K562 (cell line): ENCODE data around the gene SIMC1. TPM values are rescaled to one million over a fixed set of nuclear protein-coding genes. Genes with fewer than 3 reads are reported as not detected.
"Not testable (repeated sequence)": the region's sequence is repeated elsewhere in the genome, so short reads cannot be mapped to it uniquely, and the experiment has no call there.

ENCODE experiments used
- ATAC-seq: fragments of 200-7000 bp; cut with Tn5 transposase; 3 replicates; pipeline ENCODE4 v1.9.1; 2020; ENCODE audit warnings: moderate library complexity
- BruUV-seq: library from RNA; stranded (reverse); fragments of 400-500 nt; replicated peaks from 2 replicates; lab custom pipeline; 2021; lab: Mats Ljungman, UMichigan
- CTCF ChIA-PET: fragments of 300-600 bp; formaldehyde crosslinking; extraction: SDS; loops from one replicate; lab custom pipeline; 2021; ENCODE audit warnings: low intra/inter-chr PET ratio; lab: Yijun Ruan, JAX
- POLR2A ChIA-PET: fragments of 300-600, 350-650 bp; sonication (Branson Sonifier 250); formaldehyde crosslinking; extraction: SDS; loops from one replicate; lab custom pipeline; 2021; ENCODE audit warnings: antibody characterized with exemption, inconsistent platforms; lab: Yijun Ruan, JAX
- DNase-seq, 4 experiments: peaks; one replicate each; pipeline versions ENCODE4 v3.0.0 to v3.0.0-alpha.2; 2011 to 2018; ENCODE audit warnings: low spot score in 3 of 4, mixed read lengths in 3 of 4; ENCODE audit errors: extremely low read depth in 1 of 4
- FAIRE-seq: peaks from 2 replicates; lab custom pipeline; 2011; peaks lifted over from hg19 to GRCh38; lab: Jason Lieb, UNC
- H2AFZ ChIP-seq: 2 replicates; pipeline ENCODE4 v1.6.0; 2011; ENCODE audit warnings: low read depth, low read length, control low read depth, inconsistent platforms
- H3K27ac ChIP-seq: fragments of 200-600 bp; 3 replicates; pipeline ENCODE4 v1.8.0; 2011; ENCODE audit warnings: low read depth, mild to moderate bottlenecking, control low read depth, inconsistent platforms, low read length, moderate library complexity, mixed read lengths; ENCODE audit errors: extremely low read depth
- H3K27me3 ChIP-seq, 2 experiments: fragments of 300-600 bp in 1 of 2; 2 replicates in 1 of 2; 3 replicates in 1 of 2; pipeline versions ENCODE4 v1.6.0 to v1.8.0; 2011; ENCODE audit warnings: inconsistent platforms in 2 of 2, low read length in 2 of 2, mild to moderate bottlenecking in 1 of 2, mixed read lengths in 1 of 2, moderate library complexity in 1 of 2; ENCODE audit not compliant: control insufficient read depth in 2 of 2, insufficient read depth in 2 of 2
- H3K36me3 ChIP-seq: fragments of 300-600 bp; 3 replicates; pipeline ENCODE4 v1.8.0; 2011; ENCODE audit warnings: mild to moderate bottlenecking, low read length, inconsistent platforms; ENCODE audit not compliant: control insufficient read depth, insufficient read depth
- H3K4me1 ChIP-seq, 2 experiments: fragments of 200-600 bp in 1 of 2; replicated peaks in 1 of 2; 2 replicates in 1 of 2; 3 replicates in 1 of 2; pipeline versions ENCODE4 v1.5.1 to v1.8.0; 2011; ENCODE audit warnings: inconsistent platforms in 2 of 2, low read length in 2 of 2, mild to moderate bottlenecking in 1 of 2, mixed read lengths in 1 of 2, moderate library complexity in 1 of 2; ENCODE audit not compliant: control insufficient read depth in 2 of 2, insufficient read depth in 2 of 2
- H3K4me2 ChIP-seq: 2 replicates; pipeline ENCODE4 v1.6.1; 2011; ENCODE audit warnings: low read length, control low read depth, inconsistent platforms, mixed read lengths; ENCODE audit not compliant: insufficient read depth
- H3K4me3 ChIP-seq: fragments of 200-600 bp; sonication (generic), shearing (Covaris generic); 2 replicates; pipeline ENCODE4 v1.5.1; 2016; ENCODE audit warnings: control low read depth, inconsistent platforms
- H3K79me2 ChIP-seq: fragments of 200-600 bp; 3 replicates; pipeline ENCODE4 v1.8.0; 2011; ENCODE audit warnings: low read length, inconsistent platforms; ENCODE audit not compliant: control insufficient read depth, insufficient read depth
- H3K9ac ChIP-seq, 2 experiments: 2 replicates each; pipeline versions ENCODE4 v1.6.0 to v1.6.1; 2011; ENCODE audit warnings: low read depth in 2 of 2, low read length in 2 of 2, control low read depth in 1 of 2, inconsistent platforms in 1 of 2, mild to moderate bottlenecking in 1 of 2, mixed read lengths in 1 of 2; ENCODE audit not compliant: insufficient read depth in 1 of 2
- H3K9me1 ChIP-seq: one replicate; pipeline ENCODE4 v1.6.0; 2011; ENCODE audit warnings: inconsistent platforms, mild to moderate bottlenecking, low read length, moderate library complexity; ENCODE audit not compliant: control insufficient read depth, insufficient read depth
- H3K9me3 ChIP-seq: replicated peaks from 2 replicates; pipeline ENCODE4 v1.5.1; 2011; ENCODE audit warnings: low read depth, low read length, inconsistent platforms; ENCODE audit not compliant: control insufficient read depth, insufficient read depth
- H4K20me1 ChIP-seq: replicated peaks from 2 replicates; pipeline ENCODE4 v1.6.1; 2011; ENCODE audit warnings: low read length, inconsistent platforms, mixed read lengths; ENCODE audit not compliant: control insufficient read depth, insufficient read depth
- WGBS: fragments of 100-300 bp; shearing (Covaris generic); methylation state at CpG from one replicate; pipeline ENCODE4 v1.1.6; 2016; ENCODE audit warnings: low coverage, mixed read lengths; ENCODE audit not compliant: insufficient coverage; ENCODE audit errors: missing lambda C conversion rate; 5-methylcytosine and 5-hydroxymethylcytosine counted together
- in situ Hi-C: fragments of 300-500 bp; cut with MboI; formaldehyde crosslinking; loops from 4 replicates; pipeline ENCODE4 v1.15.0; 2018; ENCODE audit warnings: inconsistent platforms, mixed read lengths
- intact Hi-C: fragments of 100-400 bp; cut with micrococcal nuclease; formaldehyde crosslinking; loops from 2 replicates; pipeline ENCODE4 v1.14.2; 2022
- polyA plus RNA-seq, 8 experiments: library from polyadenylated mRNA; depleted of rRNA in 4 of 8; stranded (reverse) in 5 of 8; unstranded in 3 of 8; fragments of >200 nt; fragmentation: Nextera tagmentation in 2 of 8; fragmentation: Illumina TruSeq in 1 of 8; extraction: Ambion mirVana in 2 of 8; extraction: Trizol in 1 of 8; gene quantifications; 2 replicates each; pipeline versions ENCODE4 v1.2.1 to v1.2.3, GENCODE V29; 2011 to 2014; ENCODE audit warnings: inconsistent platforms in 1 of 8, missing spikeins in 1 of 8
- total RNA-seq, 7 experiments: library from RNA; depleted of rRNA in 6 of 7; stranded (reverse); fragments of >200 nt in 6 of 7; fragmentation: Illumina TruSeq in 2 of 7; extraction: Trizol in 2 of 7; gene quantifications; 2 replicates each; pipeline versions ENCODE4 v1.2.1 to v1.2.3, GENCODE V29; 2011 to 2021; ENCODE audit warnings: low replicate concordance in 1 of 7

Gene SIMC1
- total and polyA plus RNA-seq, 9 of the 15 experiments (the other 6 are each of a cell fraction or from before 2014, with no cell fraction given), result 7.2 to 36.3 (median 14.7) TPM

DNA sequence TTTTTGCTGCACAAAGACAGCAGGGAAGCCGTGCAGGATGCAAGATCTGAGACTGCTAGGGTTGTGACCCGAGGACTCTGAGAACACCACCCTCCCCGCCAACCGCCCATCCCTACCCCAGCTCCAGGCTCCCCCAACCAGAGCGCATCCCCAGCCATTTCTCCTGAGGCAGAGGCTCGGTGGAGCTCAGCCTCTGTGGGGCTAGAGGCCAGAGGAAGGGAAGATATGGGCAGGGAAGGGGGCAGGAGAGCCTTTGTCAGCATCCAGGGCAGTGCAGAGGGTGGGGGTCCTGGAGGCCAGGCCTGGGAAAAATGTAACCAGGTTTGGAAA, 43.2 kb upstream of the SIMC1 start:
- not testable (repeated sequence) for DNase-seq

DNA sequence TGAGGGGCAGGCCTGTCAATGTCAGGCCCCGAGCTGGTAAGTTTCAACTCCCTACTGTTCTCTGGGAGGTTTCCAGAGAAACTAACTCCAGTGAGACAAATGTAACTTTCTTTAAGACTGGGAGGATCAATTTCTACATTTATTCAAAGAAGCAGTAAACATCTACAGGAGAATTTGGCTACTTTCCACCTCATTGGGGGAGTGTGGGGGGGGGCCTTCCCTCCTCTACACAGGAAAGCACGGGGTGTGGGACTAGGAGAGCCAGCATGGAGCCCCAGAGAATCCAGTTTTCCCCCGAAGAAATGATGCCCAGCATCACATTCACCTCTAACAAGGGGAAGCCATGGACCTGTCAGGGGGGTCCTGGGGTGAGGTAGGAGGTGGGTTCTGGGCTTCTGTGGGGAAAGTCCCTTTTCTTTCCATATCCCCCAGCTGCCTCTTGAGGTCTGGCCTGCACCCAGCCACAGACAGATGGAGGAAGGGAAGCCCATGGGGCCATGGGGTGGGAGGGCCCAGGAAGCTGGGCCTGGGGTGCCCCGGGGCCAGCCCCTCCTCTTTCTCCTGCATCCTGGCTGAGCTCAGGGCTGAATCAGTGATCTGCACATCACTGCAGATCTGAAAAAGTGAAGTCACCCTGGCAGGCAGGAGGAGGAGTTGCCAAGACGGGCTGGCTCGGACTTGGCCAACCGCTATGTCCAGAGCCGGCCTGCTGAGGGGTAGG, 42.6 kb upstream of the SIMC1 start:
- H3K9ac ChIP-seq, H3K27ac ChIP-seq, CTCF ChIA-PET, DNase-seq, H3K4me2 ChIP-seq, H3K4me3 ChIP-seq, H3K36me3 ChIP-seq, POLR2A ChIA-PET, H3K27me3 ChIP-seq, BruUV-seq, H4K20me1 ChIP-seq, in situ Hi-C loops, ATAC-seq, H3K9me1 ChIP-seq, H3K9me3 ChIP-seq, intact Hi-C loops, H2AFZ ChIP-seq, H3K79me2 ChIP-seq, FAIRE-seq: not testable (repeated sequence)
- H3K4me1 ChIP-seq, result peaks cover 4 to 39% of the 10 kb centered on the region in 2 experiments; a peak in 4 of 5 replicates
- WGBS, result 52% methylated on average over 7 of the region's 8 CpGs

More for the DNA sequence above, 43.2 kb upstream of the SIMC1 start:
- H4K20me1 ChIP-seq, H3K9me1 ChIP-seq, BruUV-seq, H3K4me2 ChIP-seq, CTCF ChIA-PET, H3K36me3 ChIP-seq, intact Hi-C loops, H3K4me3 ChIP-seq, H3K9ac ChIP-seq, H2AFZ ChIP-seq, in situ Hi-C loops, H3K79me2 ChIP-seq, FAIRE-seq, H3K27me3 ChIP-seq, H3K9me3 ChIP-seq, ATAC-seq, H3K27ac ChIP-seq, POLR2A ChIA-PET: not testable (repeated sequence)
- WGBS, result 87% methylated on average over 3 of the region's 6 CpGs
- H3K4me1 ChIP-seq, result peaks cover 4 to 39% of the 10 kb centered on the region in 2 experiments; a peak in 4 of 5 replicates
